ENCODE results near the gene ARL16. TPM values are rescaled to one million over a fixed set of nuclear protein-coding genes. Genes with fewer than 3 reads are reported as not detected.

ARL16 gene
- total RNA-seq, 1 experiment from 2014 or later = 52.7 TPM

GRCh38 chr17:81715107-81715871 lies 31.7 kb upstream of the ARL16 start:
- H3K27me3 ChIP-seq (ENCODE audit: control insufficient read depth, insufficient read depth, low read length) = no peaks in the 10 kb centered on the region
- ChIA-PET CTCF (no interaction called here), POLR2A (interaction anchor here (0.6 kb wide), 1 partner anchor 297 kb away, joined by 3 read pairs; no protein-coding TSS in a partner anchor)
- no peak overlapping the region for H3K4me3 ChIP-seq (ENCODE audit: low read depth in 2 of 2, low read length in 2 of 2)
- peaks cover 3% of the 10 kb centered on the region; the same call in 1 of the 2 replicates for H3K36me3 ChIP-seq (ENCODE audit: control insufficient read depth, insufficient read depth, low read length)
- BruUV-seq (replicated peaks) = no TSS peak
- intact Hi-C loops (cut with micrococcal nuclease; ENCODE audit: unreplicated experiment) (no loop called here), in situ Hi-C loops (cut with HindIII; ENCODE audit: low pct_unique_long_range_greater_than_20kb, low sequenced_read_pairs) (no loop called here)
- no peak for DNase-seq (ENCODE audit: low read depth, low spot score)
- ATAC-seq = no peak
- TF ChIP-seq CTCF (IDR thresholded peaks at IDR 0.05) (no peak), POLR2AphosphoS5 (IDR thresholded peaks at IDR 0.05; ENCODE audit: low read depth, low read length) (no peak), REST (IDR thresholded peaks at IDR 0.05; ENCODE audit: insufficient read depth in 1 of 2, low read depth in 2 of 2, low read length in 1 of 2) (no peak), SIN3A (IDR thresholded peaks at IDR 0.05; ENCODE audit: borderline replicate concordance, insufficient read depth, low read depth, low read length) (no peak), TCF7L2 (IDR thresholded peaks at IDR 0.05; ENCODE audit: low read depth, low read length) (no peak)
- no peak overlapping the region for H3K27ac ChIP-seq (ENCODE audit: low read length)
- H3K4me1 ChIP-seq (ENCODE audit: control insufficient read depth, insufficient read depth, low read length) = peaks cover 28% of the 10 kb centered on the region
- H3K9me3 ChIP-seq (ENCODE audit: control insufficient read depth, insufficient read depth, low read depth, low read length) = no peaks in the 10 kb centered on the region

- Histone ChIP-seq H3K9me3 (ENCODE audit: control insufficient read depth, insufficient read depth, low read depth, low read length) (no peaks in the 10 kb centered on the region), H3K27me3 (ENCODE audit: control insufficient read depth, insufficient read depth, low read length) (no peaks in the 10 kb centered on the region), H3K27ac (ENCODE audit: low read length) (no peak overlapping the region), H3K36me3 (ENCODE audit: control insufficient read depth, insufficient read depth, low read length) (peaks cover 3% of the 10 kb centered on the region; the same call in 1 of the 2 replicates), H3K4me1 (ENCODE audit: control insufficient read depth, insufficient read depth, low read length) (peaks cover 34% of the 10 kb centered on the region), H3K4me3 (ENCODE audit: low read depth in 2 of 2, low read length in 2 of 2) (no peak overlapping the region)
- TF ChIP-seq POLR2AphosphoS5 (IDR thresholded peaks at IDR 0.05; ENCODE audit: low read depth, low read length) = no peak
- no peak for TF ChIP-seq SIN3A (IDR thresholded peaks at IDR 0.05; ENCODE audit: borderline replicate concordance, insufficient read depth, low read depth, low read length)
- no peak for TF ChIP-seq REST (IDR thresholded peaks at IDR 0.05; ENCODE audit: insufficient read depth in 1 of 2, low read depth in 2 of 2, low read length in 1 of 2)
- TF ChIP-seq CTCF (IDR thresholded peaks at IDR 0.05) = no peak
- TF ChIP-seq TCF7L2 (IDR thresholded peaks at IDR 0.05; ENCODE audit: low read depth, low read length) = no peak
- no peak for DNase-seq (ENCODE audit: low read depth, low spot score)
- intact Hi-C loops (cut with micrococcal nuclease; ENCODE audit: unreplicated experiment) (no loop called here), in situ Hi-C loops (cut with HindIII; ENCODE audit: low pct_unique_long_range_greater_than_20kb, low sequenced_read_pairs) (no loop called here)
- ChIA-PET CTCF (no interaction called here), POLR2A (interaction anchor here (0.6 kb wide), 1 partner anchor 153 kb away, joined by 3 read pairs; no protein-coding TSS in a partner anchor)
- no peak for ATAC-seq
- BruUV-seq (replicated peaks) = no TSS peak
These were observed 31.0 kb upstream of the ARL16 start for GRCh38 chr17:81714412-81715106.
